Measurements from ENCODE around the gene CPSF3.

The CPSF3 gene

GRCh38 chr2:9441556-9441955 is 18.1 kb downstream of the CPSF3 start (continued):
- no peak for TF ChIP-seq ZNF280D (tag by site-specific recombination; IDR thresholded peaks at IDR 0.05)
- no peak for TF ChIP-seq ZNF791 (tag by site-specific recombination; IDR thresholded peaks at IDR 0.05)
- no peak for TF ChIP-seq ZNF707 (tag by site-specific recombination; IDR thresholded peaks at IDR 0.05)

- peaks cover 61 to 88% of the 10 kb centered on the region in 2 experiments for H3K36me3 ChIP-seq (ENCODE audit: control insufficient read depth in 2 of 2, insufficient read depth in 1 of 2, low read length in 2 of 2)
- H3K9me3 ChIP-seq (ENCODE audit: control insufficient read depth, insufficient read depth, low read depth, low read length), result no peaks in the 10 kb centered on the region
- no peak for TF ChIP-seq ZNF747 (tag by site-specific recombination; IDR thresholded peaks at IDR 0.05)
- TF ChIP-seq ZFHX2 (tag by site-specific recombination; conservative IDR thresholded peaks at IDR 0.05), result no peak
- no peak for TF ChIP-seq ZNF660 (tag by site-specific recombination; IDR thresholded peaks at IDR 0.05)
- no peak for TF ChIP-seq ZBTB17 (tag by site-specific recombination; IDR thresholded peaks at IDR 0.05)
- no peak for TF ChIP-seq GLI2 (tag by site-specific recombination; IDR thresholded peaks at IDR 0.05; ENCODE audit: borderline replicate concordance, low read depth)
- TF ChIP-seq ZNF707 (tag by site-specific recombination; IDR thresholded peaks at IDR 0.05), result no peak
- no peak for TF ChIP-seq SP7 (tag by site-specific recombination; IDR thresholded peaks at IDR 0.05)
- TF ChIP-seq PRDM1 (tag by site-specific recombination; IDR thresholded peaks at IDR 0.05), result no peak
- no peak for TF ChIP-seq ZNF394 (tag by site-specific recombination; IDR thresholded peaks at IDR 0.05; ENCODE audit: borderline replicate concordance)
- TF ChIP-seq ZNF658 (tag by site-specific recombination; IDR thresholded peaks at IDR 0.05), result no peak
- TF ChIP-seq ZNF274 (IDR thresholded peaks at IDR 0.05; ENCODE audit: low read length), result no peak
- TF ChIP-seq ZNF274 (tag by site-specific recombination; IDR thresholded peaks at IDR 0.05; ENCODE audit: borderline replicate concordance), result no peak
- H3K27ac ChIP-seq (ENCODE audit: extremely low read depth, low read depth, low read length), result no peak overlapping the region
- no peaks in the 10 kb centered on the region for H3K4me1 ChIP-seq (ENCODE audit: control insufficient read depth, insufficient read depth, low read length)
- POLR2A ChIA-PET, result no interaction called here
- H3K4me3 ChIP-seq (ENCODE audit: low read depth, low read length), result no peak overlapping the region
- CTCF ChIA-PET, result no interaction called here
Measured at GRCh38 chr2:9443526-9443925, 20.1 kb downstream of the CPSF3 start.

GRCh38 chr2:9445089-9445488 is 21.6 kb downstream of the CPSF3 start:
- TF ChIP-seq ZNF677 (tag by site-specific recombination; IDR thresholded peaks at IDR 0.05), result no peak
- no peak for TF ChIP-seq ZBTB44 (tag by site-specific recombination; IDR thresholded peaks at IDR 0.05)
- TF ChIP-seq ZSCAN23 (tag by site-specific recombination; IDR thresholded peaks at IDR 0.05), result no peak
- no peak for TF ChIP-seq ZNF350 (tag by site-specific recombination; IDR thresholded peaks at IDR 0.05)
- H3K36me3 ChIP-seq (ENCODE audit: control insufficient read depth in 2 of 2, insufficient read depth in 1 of 2, low read length in 2 of 2), result peaks cover 61 to 85% of the 10 kb centered on the region in 2 experiments
- no peak overlapping the region for H3K4me3 ChIP-seq (ENCODE audit: low read depth, low read length)
- H3K27ac ChIP-seq (ENCODE audit: extremely low read depth, low read depth, low read length), result no peak overlapping the region
- POLR2A ChIA-PET, result no interaction called here
- H3K9me3 ChIP-seq (ENCODE audit: control insufficient read depth, insufficient read depth, low read depth, low read length), result no peaks in the 10 kb centered on the region
- CTCF ChIA-PET, result no interaction called here
- H3K4me1 ChIP-seq (ENCODE audit: control insufficient read depth, insufficient read depth, low read length), result no peaks in the 10 kb centered on the region

GRCh38 chr2:9451231-9451630 is 27.8 kb downstream of the CPSF3 start:
- Histone ChIP-seq H3K36me3 (ENCODE audit: control insufficient read depth in 2 of 2, insufficient read depth in 1 of 2, low read length in 2 of 2) (peaks cover 72 to 79% of the 10 kb centered on the region in 2 experiments), H3K4me3 (ENCODE audit: low read depth, low read length) (no peak overlapping the region), H3K9me3 (ENCODE audit: control insufficient read depth, insufficient read depth, low read depth, low read length) (no peaks in the 10 kb centered on the region), H3K4me1 (ENCODE audit: control insufficient read depth, insufficient read depth, low read length) (no peaks in the 10 kb centered on the region), H3K27ac (ENCODE audit: extremely low read depth, low read depth, low read length) (no peak overlapping the region)
- ChIA-PET CTCF (no interaction called here), POLR2A (no interaction called here)
- no peak for TF ChIP-seq ZNF707 (tag by site-specific recombination; IDR thresholded peaks at IDR 0.05)
- no peak for TF ChIP-seq KLF7 (tag by site-specific recombination; IDR thresholded peaks at IDR 0.05; ENCODE audit: borderline replicate concordance)
- TF ChIP-seq ELK4 (IDR thresholded peaks at IDR 0.05; ENCODE audit: borderline replicate concordance, low read depth, low read length), result no peak
- TF ChIP-seq ZNF677 (tag by site-specific recombination; IDR thresholded peaks at IDR 0.05), result no peak
- no peak for TF ChIP-seq ZNF776 (tag by site-specific recombination; IDR thresholded peaks at IDR 0.05; ENCODE audit: borderline replicate concordance)
- no peak for TF ChIP-seq ZNF26 (tag by site-specific recombination; IDR thresholded peaks at IDR 0.05)
- no peak for TF ChIP-seq ZNF548 (tag by site-specific recombination; IDR thresholded peaks at IDR 0.05)
- TF ChIP-seq ZNF561 (tag by site-specific recombination; IDR thresholded peaks at IDR 0.05; ENCODE audit: borderline replicate concordance), result no peak
- TF ChIP-seq SALL2 (tag by site-specific recombination; IDR thresholded peaks at IDR 0.05; ENCODE audit: borderline replicate concordance), result no peak
